HEK293T (cell line): ENCODE results near the gene IRAK1.

ENCODE experiments used
- CTCF ChIA-PET: fragments of 350-600 bp; formaldehyde crosslinking; extraction: SDS; loops from one replicate; lab custom pipeline; 2021; ENCODE audit warnings: antibody characterized with exemption, inconsistent platforms; lab: Yijun Ruan, JAX
- POLR2A ChIA-PET: fragments of 350-600 bp; formaldehyde crosslinking; extraction: SDS; loops from one replicate; lab custom pipeline; 2020; ENCODE audit warnings: antibody characterized with exemption, inconsistent platforms; lab: Yijun Ruan, JAX
- DNase-seq: peaks from one replicate; pipeline ENCODE4 v3.0.0; 2012; ENCODE audit warnings: mixed read lengths; ENCODE audit errors: extremely low spot score
- ARNT ChIP-seq: fragments of 450-650 bp; IDR thresholded peaks from 2 replicates; pipeline ENCODE4 v1.6.1; 2017; ENCODE audit warnings: mild to moderate bottlenecking
- BHLHE40 ChIP-seq: fragments of 450-650 bp; IDR thresholded peaks from 2 replicates; pipeline ENCODE4 v1.6.1; 2016; ENCODE audit warnings: mild to moderate bottlenecking, moderate library complexity, borderline replicate concordance
- CTBP1 ChIP-seq: fragments of 450-650 bp; IDR thresholded peaks from 2 replicates; pipeline ENCODE4 v1.6.1; 2016; ENCODE audit warnings: borderline replicate concordance
- ELF4 ChIP-seq: fragments of 450-650 bp; IDR thresholded peaks from 2 replicates; pipeline ENCODE4 v1.6.1; 2017; ENCODE audit warnings: antibody characterized with exemption
- FOXA1 ChIP-seq: fragments of 450-650 bp; IDR thresholded peaks from 2 replicates; pipeline ENCODE4 v1.6.1; 2016; ENCODE audit warnings: mild to moderate bottlenecking
- FOXK2 ChIP-seq: fragments of 450-650 bp; IDR thresholded peaks from 2 replicates; pipeline ENCODE4 v1.6.1; 2016; ENCODE audit warnings: mild to moderate bottlenecking
- FOXM1 ChIP-seq: fragments of 450-650 bp; IDR thresholded peaks from 2 replicates; pipeline ENCODE4 v1.6.1; 2017; ENCODE audit warnings: mild to moderate bottlenecking, borderline replicate concordance
- HDGF ChIP-seq: fragments of 450-650 bp; IDR thresholded peaks from 2 replicates; pipeline ENCODE4 v1.6.1; 2017; ENCODE audit warnings: antibody characterized with exemption, borderline replicate concordance
- L3MBTL2 ChIP-seq: fragments of 450-650 bp; conservative IDR thresholded peaks from 2 replicates; pipeline ENCODE4 v1.6.1; 2016; ENCODE audit warnings: mild to moderate bottlenecking
- LEF1 ChIP-seq: fragments of 450-650 bp; IDR thresholded peaks from 2 replicates; pipeline ENCODE4 v1.6.1; 2017; ENCODE audit warnings: mild to moderate bottlenecking, borderline replicate concordance
- NFRKB ChIP-seq: fragments of 450-650 bp; IDR thresholded peaks from 2 replicates; pipeline ENCODE4 v1.6.1; 2016; ENCODE audit warnings: mild to moderate bottlenecking, moderate library complexity
- SP1 ChIP-seq: fragments of 450-650 bp; IDR thresholded peaks from 2 replicates; pipeline ENCODE4 v1.6.1; 2017
- SUZ12 ChIP-seq: fragments of 450-650 bp; IDR thresholded peaks from 2 replicates; pipeline ENCODE4 v1.6.1; 2016; ENCODE audit warnings: mild to moderate bottlenecking
- TARDBP ChIP-seq: fragments of 450-650 bp; IDR thresholded peaks from 2 replicates; pipeline ENCODE4 v1.6.1; 2016
- ZNF384 ChIP-seq: fragments of 450-650 bp; IDR thresholded peaks from 2 replicates; pipeline ENCODE4 v1.6.1; 2016
- TF ChIP-seq, protein P1 (sequence below): fragments of 450-650 bp; IDR thresholded peaks from 2 replicates; pipeline ENCODE4 v1.6.1; 2016

The IRAK1 gene

GRCh38 chrX:154049209-154050112 lies 29.8 kb upstream of the IRAK1 start:
- ChIA-PET POLR2A (no interaction called here), CTCF (interaction anchor here (1.2 to 2.0 kb wide), 3 partner anchors 10 to 36 kb away, joined by 3 to 10 read pairs (median 3); no protein-coding TSS in a partner anchor)
- TF ChIP-seq ELF4: no peak
- DNase-seq: no peak

DNA sequence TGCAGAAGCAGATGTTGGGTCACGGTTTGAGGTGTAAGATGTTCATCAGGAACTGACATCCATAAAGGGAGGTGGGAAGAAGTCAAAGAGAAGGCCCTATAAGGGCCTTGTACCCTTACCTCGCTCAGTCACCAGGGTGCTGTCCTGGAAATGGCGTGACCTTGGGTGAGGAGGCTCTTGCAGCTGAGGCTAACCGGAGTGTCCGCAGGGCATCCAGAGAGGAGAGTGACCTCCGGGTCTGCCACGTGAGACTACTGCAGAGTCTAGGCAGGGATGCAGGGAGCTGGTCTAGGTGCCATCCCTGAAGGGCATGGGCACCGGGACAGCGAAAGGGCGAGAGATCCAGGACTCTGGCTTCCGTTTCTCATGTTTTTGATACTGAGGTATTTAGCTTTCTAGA lies 28.7 kb upstream of the IRAK1 start:
- TF ChIP-seq FOXA1 (no peak), TARDBP (no peak), SUZ12 (no peak), FOXK2 (no peak), ELF4 (no peak), NFRKB (no peak), FOXM1 (no peak), CTBP1 (no peak), HDGF (no peak), L3MBTL2 (no peak), ZNF384 (no peak), BHLHE40 (no peak), SP1 (no peak), ARNT (no peak)
- TF ChIP-seq, protein P1, sequence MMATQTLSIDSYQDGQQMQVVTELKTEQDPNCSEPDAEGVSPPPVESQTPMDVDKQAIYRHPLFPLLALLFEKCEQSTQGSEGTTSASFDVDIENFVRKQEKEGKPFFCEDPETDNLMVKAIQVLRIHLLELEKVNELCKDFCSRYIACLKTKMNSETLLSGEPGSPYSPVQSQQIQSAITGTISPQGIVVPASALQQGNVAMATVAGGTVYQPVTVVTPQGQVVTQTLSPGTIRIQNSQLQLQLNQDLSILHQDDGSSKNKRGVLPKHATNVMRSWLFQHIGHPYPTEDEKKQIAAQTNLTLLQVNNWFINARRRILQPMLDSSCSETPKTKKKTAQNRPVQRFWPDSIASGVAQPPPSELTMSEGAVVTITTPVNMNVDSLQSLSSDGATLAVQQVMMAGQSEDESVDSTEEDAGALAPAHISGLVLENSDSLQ: no peak
- DNase-seq: no peak
- POLR2A ChIA-PET: no interaction called here
- CTCF ChIA-PET: interaction anchor here (1.1 to 2.0 kb wide), 3 partner anchors 11 to 35 kb away, joined by 3 to 10 read pairs (median 3); no protein-coding TSS in a partner anchor

- ChIA-PET CTCF (interaction anchor here (2.2 kb wide), 1 partner anchor 34 kb away, joined by 7 read pairs; no protein-coding TSS in a partner anchor), POLR2A (no interaction called here)
- no peak for DNase-seq
- no peak for TF ChIP-seq LEF1
Measured at GRCh38 chrX:154046940-154047610, 27.4 kb upstream of the IRAK1 start.

DNA sequence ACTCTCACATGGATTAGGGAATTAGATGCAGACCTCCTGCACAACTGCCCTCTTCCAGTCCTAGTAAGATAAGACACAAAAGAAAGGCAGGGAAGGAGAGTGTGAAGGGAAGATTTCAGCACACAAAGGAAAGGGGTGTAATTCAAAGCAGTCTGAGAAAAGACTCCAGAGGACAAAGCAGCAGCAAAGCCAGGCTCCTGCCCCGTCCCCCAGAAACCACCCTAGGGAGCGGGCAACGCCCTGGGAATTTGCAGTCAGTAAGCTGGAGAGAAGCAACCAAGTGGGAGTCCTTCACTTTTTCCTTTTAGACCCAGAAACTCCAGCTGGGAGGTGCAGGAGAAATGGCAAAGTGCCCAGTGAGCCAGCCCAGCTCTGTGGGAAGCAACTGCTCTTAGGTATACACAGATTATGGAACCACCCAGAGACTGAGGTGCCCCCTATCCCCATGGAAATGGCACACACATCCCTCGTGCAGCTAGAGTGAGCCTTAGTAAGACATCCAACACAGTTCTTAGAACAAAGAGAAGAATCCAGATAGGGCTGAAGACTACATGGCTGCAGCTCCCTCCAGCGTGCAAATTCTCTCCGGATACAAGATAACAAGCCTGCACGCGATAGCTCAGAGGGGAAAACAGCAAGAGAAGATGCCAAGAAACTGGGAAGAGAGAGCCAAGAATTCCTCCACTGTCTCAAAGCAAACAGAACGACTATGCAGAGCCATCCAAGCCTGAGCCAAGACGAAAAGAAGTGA lies 26.5 kb upstream of the IRAK1 start:
- ChIA-PET POLR2A (no interaction called here), CTCF (interaction anchor here (2.2 kb wide), 1 partner anchor 33 kb away, joined by 7 read pairs; no protein-coding TSS in a partner anchor)
- TF ChIP-seq ZNF384 (no peak), NFRKB (no peak), CTBP1 (no peak), HDGF (no peak), SUZ12 (no peak), FOXM1 (no peak)
- TF ChIP-seq, protein P1: no peak
- DNase-seq: no peak

GRCh38 chrX:154044091-154044490 lies 24.4 kb upstream of the IRAK1 start:
- TF ChIP-seq HDGF: no peak
- no peak for TF ChIP-seq ZNF384
- no peak for TF ChIP-seq SP1
- TF ChIP-seq NFRKB: no peak
- TF ChIP-seq FOXK2: no peak
- ChIA-PET POLR2A (no interaction called here), CTCF (interaction anchor here (1.2 kb wide), 1 partner anchor 15 kb away, joined by 3 read pairs; no protein-coding TSS in a partner anchor)
- DNase-seq: no peak

- CTCF ChIA-PET: no interaction called here
- POLR2A ChIA-PET: no interaction called here
- TF ChIP-seq FOXA1 (no peak), TARDBP (no peak), ELF4 (no peak), NFRKB (no peak), SUZ12 (no peak), FOXK2 (no peak), ZNF384 (no peak), ARNT (no peak), SP1 (no peak), HDGF (no peak), CTBP1 (no peak)
- TF ChIP-seq, protein P1: no peak
- DNase-seq: no peak
Measured at GRCh38 chrX:154043003-154043763, 23.5 kb upstream of the IRAK1 start.
